Testis (tissue), 3 donors: ENCODE measurements around the gene KLHL21. TPM values are rescaled to one million over a fixed set of nuclear protein-coding genes. Genes with fewer than 3 reads are reported as not detected.

ENCODE experiments used
- DNase-seq: peaks from one replicate; pipeline ENCODE4 v3.0.0-alpha.2; 2019
- H3K27ac ChIP-seq, 2 donors: fragments of 200-600 bp; sonication (generic); one replicate each; pipeline ENCODE4 v1.5.1; 2019
- H3K27me3 ChIP-seq: fragments of 200-600 bp; sonication (generic); one replicate; pipeline ENCODE4 v1.5.1; 2019
- H3K36me3 ChIP-seq: fragments of 200-600 bp; sonication (generic); one replicate; pipeline ENCODE4 v1.5.1; 2017; ENCODE audit warnings: low read depth; ENCODE audit errors: missing control alignments
- H3K4me1 ChIP-seq: fragments of 200-600 bp; sonication (generic); one replicate; pipeline ENCODE4 v1.5.1; 2019
- H3K4me3 ChIP-seq, 2 donors: fragments of 200-600 bp; sonication (generic); one replicate each; pipeline ENCODE4 v1.5.1; 2017 to 2019
- H3K9me3 ChIP-seq: fragments of 200-600 bp; sonication (generic); one replicate; pipeline ENCODE4 v1.5.1; 2017
- CTCF ChIP-seq, 3 experiments: fragments of 450-650 bp in 2 of 3; fragments of 200-600 bp in 1 of 3; sonication (generic) in 1 of 3; IDR thresholded peaks; one replicate each; pipeline ENCODE4 v1.5.1; 2016 to 2019; ENCODE audit warnings: antibody characterized with exemption in 3 of 3, mild to moderate bottlenecking in 2 of 3, moderate library complexity in 1 of 3
- POLR2A ChIP-seq: fragments of 450-650 bp; IDR thresholded peaks from one replicate; pipeline ENCODE4 v1.6.1; 2017; ENCODE audit warnings: antibody characterized with exemption, mild to moderate bottlenecking, moderate library complexity
- WGBS, 2 donors: methylation state at CpG; one replicate each; pipeline ENCODE4 v1.1.5; 2018; 5-methylcytosine and 5-hydroxymethylcytosine counted together
- intact Hi-C: fragments of 100-400 bp; cut with DNase I; formaldehyde crosslinking; loops from one replicate; pipeline ENCODE4 v1.15.1; 2023; ENCODE audit warnings: low total_unique reads
- polyA plus RNA-seq: library from polyadenylated mRNA; stranded (reverse); fragments of 350-450 nt; fragmentation: Illumina TruSeq; extraction: RNeasy Lipid Tissue Mini Kit (QIAGEN cat#74804); gene quantifications from one replicate; pipeline ENCODE4 v1.2.3, GENCODE V29; 2014; ENCODE audit warnings: low read depth, low replicate concordance; ENCODE audit not compliant: insufficient read depth
- small RNA-seq, 2 donors: library from RNA; depleted of rRNA; stranded (forward); fragments of <200 nt; gene quantifications; one replicate each; pipeline ENCODE3, GENCODE V24; 2016
- total RNA-seq, 2 donors: library from RNA; depleted of rRNA; stranded (reverse); fragments of >200 nt; gene quantifications; one replicate each; pipeline ENCODE4 v1.2.3, GENCODE V29; 2016

KLHL21 gene
- total and polyA plus RNA-seq, 3 donors from 2014 or later = 31.1 to 84.6 (median 71.7) TPM

GRCh38 chr1:6546326-6546725, 56.3 kb downstream of the KLHL21 start:
- Histone ChIP-seq H3K9me3 (no peaks in the 10 kb centered on the region), H3K4me3 (no peak overlapping the region), H3K4me1 (no peaks in the 10 kb centered on the region), H3K36me3 (no peaks in the 10 kb centered on the region), H3K27ac (no peak overlapping the region), H3K27me3 (no peaks in the 10 kb centered on the region)
- DNase-seq = no peak
- WGBS, 2 donors = 49 to 53% methylated on average over 5 of the region's 5 CpGs
- intact Hi-C loops = no loop called here
- TF ChIP-seq POLR2A (no peak), CTCF (IDR thresholded peaks at IDR 0.05) (no peak)

DNA sequence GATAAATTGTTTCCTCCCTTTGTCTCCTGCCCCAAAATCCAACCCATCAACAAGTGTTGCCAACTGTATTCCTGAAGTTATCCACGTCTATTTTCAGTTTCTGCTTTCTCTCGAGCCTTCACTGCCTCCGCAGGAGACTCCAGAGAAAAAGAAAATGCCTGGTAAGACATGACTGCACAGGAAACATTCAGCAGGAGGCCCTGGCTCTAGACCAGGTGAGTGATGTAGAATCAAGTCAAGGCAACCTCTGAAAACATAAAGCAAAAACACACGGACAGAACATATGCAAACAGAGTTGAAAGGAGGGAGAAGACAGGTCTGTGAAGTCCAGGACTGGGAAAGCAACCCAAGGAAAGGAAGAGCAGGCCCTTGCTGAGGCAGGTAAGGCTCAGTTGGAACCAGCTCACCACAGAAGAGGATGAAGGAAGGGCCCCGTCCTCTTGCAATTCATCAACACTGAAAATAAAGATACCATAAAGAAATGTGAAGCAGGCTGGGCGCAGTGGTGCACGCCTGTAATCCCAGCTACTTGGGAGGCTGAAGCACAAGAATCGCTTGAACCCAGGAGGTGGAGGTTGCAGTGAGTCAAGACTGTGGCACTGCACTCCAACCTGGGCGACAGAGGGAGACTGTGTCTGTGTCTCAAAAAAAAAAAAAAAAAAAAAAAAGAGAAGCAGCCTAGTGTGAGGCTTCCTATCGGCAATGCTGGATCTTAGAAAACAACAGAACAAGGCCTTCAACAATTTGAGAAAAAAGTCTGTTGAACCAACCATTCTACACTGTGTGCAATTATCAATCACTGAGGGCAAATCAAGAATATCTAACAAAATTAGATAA, 57.2 kb downstream of the KLHL21 start:
- no peaks in the 10 kb centered on the region for H3K27me3 ChIP-seq
- TF ChIP-seq POLR2A (no peak), CTCF (IDR thresholded peaks at IDR 0.05) (no peak)
- no peaks in the 10 kb centered on the region for H3K36me3 ChIP-seq
- no peaks in the 10 kb centered on the region for H3K4me1 ChIP-seq
- DNase-seq = no peak
- intact Hi-C loops = no loop called here
- no peak overlapping the region for H3K4me3 ChIP-seq
- 62 to 69% methylated on average over 10 of the region's 10 CpGs for whole genome bisulfite sequencing, 2 donors
- no peaks in the 10 kb centered on the region for H3K9me3 ChIP-seq
- no peak overlapping the region for H3K27ac ChIP-seq

GRCh38 chr1:6544831-6545230, 57.8 kb downstream of the KLHL21 start:
- WGBS, 2 donors = 87 to 90% methylated on average over 3 of the region's 3 CpGs
- no peaks in the 10 kb centered on the region for H3K36me3 ChIP-seq

More at GRCh38 chr1:6544831-6545230, 57.8 kb downstream of the KLHL21 start:
- TF ChIP-seq CTCF (IDR thresholded peaks at IDR 0.05) (no peak), POLR2A (no peak)
- H3K9me3 ChIP-seq = no peaks in the 10 kb centered on the region
- H3K27ac ChIP-seq = no peak overlapping the region
- H3K4me1 ChIP-seq = no peaks in the 10 kb centered on the region
- H3K4me3 ChIP-seq = no peak overlapping the region
- H3K27me3 ChIP-seq = no peaks in the 10 kb centered on the region
- intact Hi-C loops = no loop called here
- no peak for DNase-seq

Small RNA genes within 50 kb of the gene (small RNA-seq; reads per million reads assigned to genes)
- gene RNU6-731P = 0 reads per million in 2 donors

Other genes starting within 250 kb of the KLHL21 start
- gene ACOT7, start 209.1 kb downstream of the KLHL21 start, total RNA-seq = 10 to 100 TPM; 50.3 to 52.5 TPM
- 72.8 TPM for gene ACOT7, start 209.1 kb downstream of the KLHL21 start, polyA plus RNA-seq
- gene HES2, start 182.9 kb downstream of the KLHL21 start, total RNA-seq = 1 to 10 TPM; 2.4 to 5.0 TPM
- 2.6 TPM for gene HES2, start 182.9 kb downstream of the KLHL21 start, polyA plus RNA-seq
- 100 to 1,000 TPM; 396 to 404 TPM for gene ESPN, start 178.1 kb downstream of the KLHL21 start, total RNA-seq
- 270 TPM for gene ESPN, start 178.1 kb downstream of the KLHL21 start, polyA plus RNA-seq
- gene TNFRSF25, start 136.7 kb downstream of the KLHL21 start, total RNA-seq = 10 to 100 TPM; 13.4 to 14.0 TPM
- 6.2 TPM for gene TNFRSF25, start 136.7 kb downstream of the KLHL21 start, polyA plus RNA-seq
- 10 to 100 TPM; 13.7 to 16.4 TPM for gene PLEKHG5, start 111.2 kb downstream of the KLHL21 start, total RNA-seq
- gene PLEKHG5, start 111.2 kb downstream of the KLHL21 start, polyA plus RNA-seq = 8.1 TPM
- gene NOL9, start 48.4 kb downstream of the KLHL21 start, total RNA-seq = 10 to 100 TPM; 29.0 to 34.6 TPM
- 11.4 TPM for gene NOL9, start 48.4 kb downstream of the KLHL21 start, polyA plus RNA-seq
- 1 to 10 TPM; 5.3 to 5.6 TPM for gene TAS1R1, start 47.6 kb downstream of the KLHL21 start, total RNA-seq
- 5.1 TPM for gene TAS1R1, start 47.6 kb downstream of the KLHL21 start, polyA plus RNA-seq
- 10 to 100 TPM; 58.9 to 70.7 TPM for gene ZBTB48, start 22.9 kb downstream of the KLHL21 start, total RNA-seq
- gene ZBTB48, start 22.9 kb downstream of the KLHL21 start, polyA plus RNA-seq = 80.7 TPM
- gene PHF13, start 10.9 kb upstream of the KLHL21 start, total RNA-seq = 10 to 100 TPM; 88.1 to 94.3 TPM
- gene PHF13, start 10.9 kb upstream of the KLHL21 start, polyA plus RNA-seq = 70.8 TPM
- gene THAP3, start 22.0 kb upstream of the KLHL21 start, total RNA-seq = 10 to 100 TPM; 38.6 to 41.9 TPM
- gene THAP3, start 22.0 kb upstream of the KLHL21 start, polyA plus RNA-seq = 28.7 TPM
- 10 to 100 TPM; 52.7 to 53.3 TPM for gene DNAJC11, start 98.9 kb upstream of the KLHL21 start, total RNA-seq
- gene DNAJC11, start 98.9 kb upstream of the KLHL21 start, polyA plus RNA-seq = 41.5 TPM
- gene CAMTA1, start 182.6 kb upstream of the KLHL21 start, total RNA-seq = 100 to 1,000 TPM; 119 to 158 TPM
- 116 TPM for gene CAMTA1, start 182.6 kb upstream of the KLHL21 start, polyA plus RNA-seq